Erythroblast (primary cell): ENCODE measurements around the gene CPED1.
"Not testable (repeated sequence)": the region's sequence is repeated elsewhere in the genome, so short reads cannot be mapped to it uniquely, and the experiment has no call there.

Experiments
- DNase-seq, 2 experiments: peaks; one replicate each; lab custom pipeline; 2025; lab: John Stamatoyannopoulos, UW
- GATA1 ChIP-seq: IDR thresholded peaks from 2 replicates; pipeline ENCODE4 v1.6.1; 2011; ENCODE audit warnings: low read depth, mild to moderate bottlenecking, control low read depth, low read length, moderate library complexity
- POLR2A ChIP-seq: IDR thresholded peaks from 2 replicates; pipeline ENCODE4 v1.6.1; 2011; ENCODE audit warnings: mild to moderate bottlenecking, low read length

Gene CPED1

GRCh38 chr7:121182902-121183301 lies 194.4 kb downstream of the CPED1 start:
- no peak for TF ChIP-seq GATA1
- DNase-seq, result no peak

- not testable (repeated sequence) for DNase-seq
These were observed 195.4 kb downstream of the CPED1 start for GRCh38 chr7:121183883-121184282.

DNA sequence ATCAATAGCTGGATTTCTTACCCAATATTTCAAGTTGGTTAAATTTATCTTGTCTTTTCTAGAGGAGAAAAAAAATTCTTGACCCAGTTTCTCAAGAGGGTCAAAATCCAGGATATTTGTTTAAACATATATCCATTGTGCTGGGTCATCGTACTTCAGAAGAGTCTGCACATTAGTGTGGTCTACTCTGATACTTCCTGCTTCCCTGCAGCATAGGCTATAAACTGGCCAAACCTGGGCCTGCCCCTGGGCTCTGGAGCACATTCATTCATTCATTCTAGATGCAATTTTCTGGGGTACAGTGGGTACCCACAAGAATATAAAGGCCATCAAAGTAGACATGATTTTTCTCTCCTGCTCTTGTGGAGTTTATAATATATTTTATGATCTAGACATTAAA lies 198.2 kb downstream of the CPED1 start:
- no peak for TF ChIP-seq GATA1
- TF ChIP-seq POLR2A, result no peak
- no peak for DNase-seq

- DNase-seq, result no peak
- TF ChIP-seq POLR2A, result no peak
- no peak for TF ChIP-seq GATA1
These were observed 198.7 kb downstream of the CPED1 start for GRCh38 chr7:121187222-121187621.

DNA sequence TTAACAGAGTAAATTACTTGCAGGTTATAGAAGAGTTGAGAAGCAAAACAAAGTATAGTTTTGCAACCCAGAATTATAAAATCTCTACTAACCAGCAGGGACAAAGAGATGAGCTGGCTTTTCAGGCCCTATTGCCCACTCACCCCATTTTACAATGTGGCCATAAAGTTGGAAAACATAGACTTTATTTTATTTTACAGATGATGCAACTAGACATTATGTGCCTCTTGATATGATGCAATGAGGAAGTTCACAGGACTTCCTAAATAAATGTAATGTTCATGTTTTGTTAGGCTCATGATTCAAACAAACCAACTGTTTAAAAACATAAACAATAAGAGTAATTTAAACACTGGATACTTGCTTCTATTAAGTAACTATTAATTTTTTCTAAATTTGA lies 199.2 kb downstream of the CPED1 start:
- no peak for DNase-seq
- TF ChIP-seq POLR2A (no peak), GATA1 (no peak)

DNA sequence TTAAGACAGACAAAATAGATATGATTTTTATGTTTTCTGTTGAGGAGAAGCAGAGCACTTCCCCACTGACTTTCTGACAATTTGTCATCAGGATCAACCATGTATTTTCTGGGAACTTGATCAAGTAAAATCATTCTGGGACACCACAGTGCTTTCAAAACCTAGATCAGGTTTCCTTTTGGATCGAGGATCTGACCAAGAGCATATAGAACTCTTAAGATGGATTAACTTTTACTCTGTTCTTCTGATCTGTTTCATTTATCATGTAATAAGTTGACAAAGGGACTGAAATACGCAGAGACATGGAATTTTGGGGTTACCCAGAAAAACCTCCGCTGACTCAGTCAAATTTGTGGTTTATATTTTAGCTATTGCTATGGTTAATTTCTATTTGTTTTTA lies 204.3 kb downstream of the CPED1 start:
- no peak for TF ChIP-seq POLR2A
- no peak for DNase-seq

GRCh38 chr7:121195010-121195409 lies 206.5 kb downstream of the CPED1 start:
- no peak for DNase-seq
- no peak for TF ChIP-seq GATA1
- no peak for TF ChIP-seq POLR2A

- no peak for DNase-seq
- TF ChIP-seq GATA1 (no peak), POLR2A (no peak)
These were observed 207.4 kb downstream of the CPED1 start for GRCh38 chr7:121195874-121196273.

DNA sequence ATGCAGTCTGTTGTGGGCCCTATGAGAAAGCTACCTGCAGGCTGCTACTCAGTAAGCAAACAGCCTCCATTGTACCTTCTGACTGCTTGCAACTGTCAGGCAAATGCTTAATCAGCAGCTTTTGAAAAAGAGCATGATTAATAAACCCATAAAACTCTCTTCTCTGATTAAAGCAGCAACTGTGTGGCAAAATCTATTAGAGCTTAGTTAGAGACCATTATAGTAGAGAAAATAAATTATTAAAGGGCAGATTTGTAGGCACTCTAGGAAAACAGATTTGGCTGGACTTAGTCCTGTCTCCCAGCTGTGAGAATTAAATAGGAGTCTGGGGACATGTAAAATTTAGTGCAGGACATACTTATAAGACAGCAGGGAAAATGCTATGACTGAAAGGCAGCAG lies 207.8 kb downstream of the CPED1 start:
- TF ChIP-seq GATA1, result no peak
- TF ChIP-seq POLR2A, result no peak
- no peak for DNase-seq

DNA sequence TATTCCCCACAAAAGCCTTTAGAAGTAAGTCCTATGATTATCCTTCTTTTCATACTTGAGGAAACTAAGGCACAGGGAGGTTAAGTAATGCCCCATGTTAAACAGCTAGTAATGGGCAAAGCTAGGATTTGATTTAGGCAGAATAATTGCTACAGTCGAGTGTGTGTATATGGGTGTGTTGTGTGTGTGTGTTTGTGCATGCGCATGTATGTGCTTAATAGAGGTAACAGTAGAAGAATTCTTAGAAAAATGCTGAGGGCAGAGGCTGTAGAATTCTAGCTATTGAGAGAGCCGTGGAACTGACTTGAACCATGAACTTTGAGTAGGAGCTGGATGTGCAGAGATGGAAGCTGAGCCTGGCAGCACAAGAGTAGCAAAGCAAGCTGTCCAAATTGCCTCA lies 208.9 kb downstream of the CPED1 start:
- DNase-seq, result no peak
- TF ChIP-seq GATA1 (no peak), POLR2A (no peak)

DNA sequence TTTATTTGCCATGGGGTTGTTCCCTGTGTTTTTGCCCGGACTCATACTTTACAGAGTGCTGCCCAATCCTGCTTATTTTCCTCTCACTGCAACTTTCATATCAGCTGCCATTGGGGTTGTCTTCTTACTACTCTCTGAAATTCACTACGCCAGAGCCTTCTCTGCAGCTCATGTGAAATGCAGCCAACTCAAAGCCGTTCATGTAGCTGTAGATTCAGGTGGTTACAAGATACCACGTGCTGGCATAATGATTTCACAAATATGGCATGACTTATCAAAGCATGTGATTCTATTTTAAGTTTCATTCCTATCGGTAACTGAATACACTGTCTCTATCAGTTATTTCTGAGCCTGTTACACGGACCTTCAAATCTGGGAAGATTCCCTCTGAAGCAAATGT lies 210.0 kb downstream of the CPED1 start:
- no peak for DNase-seq
- TF ChIP-seq GATA1 (no peak), POLR2A (no peak)

DNA sequence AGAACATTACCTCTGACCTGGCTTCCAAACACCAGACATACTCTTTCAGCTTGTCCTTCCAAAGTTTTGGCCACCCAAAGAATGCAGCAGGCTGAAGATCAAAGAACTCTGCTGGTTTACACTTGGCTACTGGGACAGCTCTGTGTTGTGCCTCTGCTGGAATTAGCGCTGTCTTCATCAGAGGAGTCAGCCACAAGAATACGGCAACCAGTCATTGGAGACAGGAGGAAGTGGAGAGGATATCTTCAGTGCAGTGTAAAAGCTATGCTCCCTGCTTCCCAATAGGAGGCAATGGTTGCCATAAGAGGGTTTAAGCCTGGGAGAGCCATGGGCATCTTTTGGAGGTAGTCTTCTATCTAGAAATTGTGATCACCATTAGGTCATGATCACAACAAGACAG lies 213.6 kb downstream of the CPED1 start:
- no peak for TF ChIP-seq GATA1
- TF ChIP-seq POLR2A, result no peak
- DNase-seq, result no peak

DNA sequence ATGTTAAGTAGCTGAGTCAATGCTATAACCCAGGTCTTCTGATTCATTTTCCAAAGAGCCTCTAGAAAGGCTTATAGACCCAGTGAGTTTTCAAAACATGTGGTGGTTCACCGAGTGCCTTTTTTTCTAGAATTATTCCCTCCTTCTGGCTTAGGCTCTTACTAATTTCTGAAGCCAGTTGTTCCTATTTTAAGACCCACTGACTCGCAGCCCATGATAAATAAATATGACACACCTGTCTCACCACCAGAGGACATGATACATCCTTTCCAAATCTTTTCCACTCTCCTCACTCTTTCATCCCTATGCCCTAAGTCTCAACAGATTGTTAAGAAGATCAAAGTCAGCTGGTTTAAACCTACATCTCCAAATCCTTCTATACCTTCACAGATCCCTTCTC lies 214.3 kb downstream of the CPED1 start:
- DNase-seq, result no peak

DNA sequence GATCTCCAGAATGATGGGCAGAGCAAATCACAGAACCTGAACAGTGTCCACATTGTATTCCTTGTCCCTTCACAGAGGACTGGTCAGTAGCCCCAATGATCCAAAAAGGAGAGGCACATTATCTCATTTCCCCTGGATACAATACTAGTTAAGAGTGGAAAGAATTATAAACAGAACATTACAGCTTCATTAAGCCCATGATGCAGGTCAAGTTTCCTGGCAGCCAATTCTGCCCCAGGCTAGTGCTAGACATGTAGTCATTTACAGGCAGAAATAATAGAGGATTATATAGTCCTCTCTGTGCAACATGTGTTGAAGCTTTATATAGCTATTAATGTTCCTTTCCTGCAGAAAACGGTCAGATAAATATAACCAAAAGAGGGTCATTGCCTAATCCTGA lies 216.0 kb downstream of the CPED1 start:
- no peak for DNase-seq
- TF ChIP-seq GATA1 (no peak), POLR2A (no peak)

More for the DNA sequence above, 214.3 kb downstream of the CPED1 start:
- TF ChIP-seq GATA1, result no peak
- no peak for TF ChIP-seq POLR2A

- TF ChIP-seq GATA1, result no peak
These were observed 217.3 kb downstream of the CPED1 start for GRCh38 chr7:121205777-121206176.

DNA sequence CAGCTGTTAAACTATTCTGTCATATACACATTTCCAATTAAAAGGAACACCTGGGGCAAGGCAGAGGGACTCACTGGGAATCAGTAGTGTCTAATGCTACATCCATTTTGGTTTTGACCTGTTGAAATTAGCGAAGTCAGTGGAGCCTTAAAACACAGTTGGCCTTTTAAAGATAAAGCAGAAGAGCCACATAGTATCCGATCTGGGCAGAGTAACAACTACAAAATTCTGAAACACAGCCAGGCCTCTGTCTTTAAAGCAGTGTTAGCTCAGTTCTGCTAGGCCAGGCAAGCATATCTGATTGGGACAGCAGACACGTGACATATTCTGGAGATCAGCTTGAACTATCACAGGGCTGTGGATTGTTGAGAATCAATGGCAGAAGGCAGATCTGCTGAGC lies 222.7 kb downstream of the CPED1 start:
- no peak for DNase-seq

More at GRCh38 chr7:121205777-121206176, 217.3 kb downstream of the CPED1 start:
- no peak for DNase-seq

DNA sequence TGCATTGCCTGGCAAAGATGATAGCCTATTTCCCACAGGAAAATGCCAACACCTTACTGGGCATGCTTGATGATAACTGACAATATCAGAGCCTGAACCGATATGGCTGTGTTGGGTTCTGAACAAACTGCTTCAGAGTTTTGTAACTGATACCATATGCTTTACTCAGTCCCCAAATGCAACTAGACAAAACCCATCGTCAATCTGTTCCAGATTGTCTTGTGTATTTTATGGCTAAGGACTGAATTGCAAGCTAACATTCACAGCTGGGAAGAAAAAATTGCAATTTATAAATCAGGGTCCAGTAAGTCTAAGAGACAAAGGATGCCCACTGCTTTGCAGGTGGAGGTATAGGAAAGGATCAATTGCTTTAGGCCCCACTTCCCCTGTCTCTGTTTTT lies 223.5 kb downstream of the CPED1 start:
- DNase-seq, result no peak

More for the DNA sequence above, 222.7 kb downstream of the CPED1 start:
- no peak for TF ChIP-seq POLR2A
- no peak for TF ChIP-seq GATA1

DNA sequence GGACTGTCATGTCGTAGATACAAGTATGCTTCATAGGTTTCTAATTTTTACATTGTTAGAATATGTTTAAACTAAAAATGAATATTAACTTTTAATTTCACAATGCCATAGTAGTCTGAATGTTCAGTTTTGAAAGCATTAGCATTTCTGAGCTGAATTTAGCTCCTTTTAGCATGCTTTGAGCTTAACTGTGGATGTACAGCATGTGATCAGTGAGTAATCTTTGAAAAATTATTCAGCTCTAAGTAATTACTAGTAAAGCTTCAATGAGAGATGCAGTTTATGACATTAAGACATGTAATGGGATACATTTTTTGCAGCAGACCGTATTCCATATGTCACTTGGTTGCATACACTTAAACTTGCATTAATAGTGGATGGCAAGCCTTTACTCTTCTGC lies 226.1 kb downstream of the CPED1 start:
- no peak for TF ChIP-seq GATA1
- TF ChIP-seq POLR2A, result no peak
- DNase-seq, result no peak

More for the DNA sequence above, 223.5 kb downstream of the CPED1 start:
- TF ChIP-seq GATA1 (no peak), POLR2A (no peak)
